ENCODE measurements around the gene KIAA1328.

DNA sequence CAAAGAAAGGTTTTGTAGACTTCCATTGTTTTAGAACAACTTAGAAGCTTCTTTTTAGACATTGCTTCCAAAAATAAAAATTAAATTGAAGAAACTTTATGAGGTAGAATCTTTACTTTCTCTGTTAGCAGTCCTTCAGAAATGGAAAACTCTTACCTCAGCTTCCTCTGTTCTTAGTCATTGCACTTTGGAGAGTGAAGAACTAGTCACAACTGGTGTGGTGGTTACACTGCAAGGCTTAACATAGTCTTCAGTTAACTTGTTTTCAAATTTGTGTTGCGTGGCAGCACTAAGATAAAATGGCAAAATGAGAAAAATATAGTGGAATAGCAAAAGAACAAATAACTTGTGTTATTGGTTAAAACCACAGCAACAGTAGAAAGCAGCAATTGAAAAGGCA lies 332.6 kb downstream of the KIAA1328 start:
- TF ChIP-seq, protein P1, sequence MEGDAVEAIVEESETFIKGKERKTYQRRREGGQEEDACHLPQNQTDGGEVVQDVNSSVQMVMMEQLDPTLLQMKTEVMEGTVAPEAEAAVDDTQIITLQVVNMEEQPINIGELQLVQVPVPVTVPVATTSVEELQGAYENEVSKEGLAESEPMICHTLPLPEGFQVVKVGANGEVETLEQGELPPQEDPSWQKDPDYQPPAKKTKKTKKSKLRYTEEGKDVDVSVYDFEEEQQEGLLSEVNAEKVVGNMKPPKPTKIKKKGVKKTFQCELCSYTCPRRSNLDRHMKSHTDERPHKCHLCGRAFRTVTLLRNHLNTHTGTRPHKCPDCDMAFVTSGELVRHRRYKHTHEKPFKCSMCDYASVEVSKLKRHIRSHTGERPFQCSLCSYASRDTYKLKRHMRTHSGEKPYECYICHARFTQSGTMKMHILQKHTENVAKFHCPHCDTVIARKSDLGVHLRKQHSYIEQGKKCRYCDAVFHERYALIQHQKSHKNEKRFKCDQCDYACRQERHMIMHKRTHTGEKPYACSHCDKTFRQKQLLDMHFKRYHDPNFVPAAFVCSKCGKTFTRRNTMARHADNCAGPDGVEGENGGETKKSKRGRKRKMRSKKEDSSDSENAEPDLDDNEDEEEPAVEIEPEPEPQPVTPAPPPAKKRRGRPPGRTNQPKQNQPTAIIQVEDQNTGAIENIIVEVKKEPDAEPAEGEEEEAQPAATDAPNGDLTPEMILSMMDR (IDR thresholded peaks at IDR 0.05; ENCODE audit: poor library complexity, severe bottlenecking) = no peak
- TF ChIP-seq POLR2AphosphoS5 (IDR thresholded peaks at IDR 0.05) (no peak), EP300 (conservative IDR thresholded peaks at IDR 0.05; ENCODE audit: poor library complexity, severe bottlenecking) (no peak)

Data from neural cell (in vitro differentiated cells).